Activated T-cell treated with anti-CD3 and anti-CD28 coated beads for 24 hours (primary cell): ENCODE measurements around the gene DRAM2.
"Not testable (repeated sequence)": the region's sequence is repeated elsewhere in the genome, so short reads cannot be mapped to it uniquely, and the experiment has no call there.

Source experiments
- DNase-seq: peaks from one replicate; pipeline ENCODE4 v3.0.0-alpha.2; 2020; ENCODE audit warnings: low read depth

DRAM2 gene

DNA sequence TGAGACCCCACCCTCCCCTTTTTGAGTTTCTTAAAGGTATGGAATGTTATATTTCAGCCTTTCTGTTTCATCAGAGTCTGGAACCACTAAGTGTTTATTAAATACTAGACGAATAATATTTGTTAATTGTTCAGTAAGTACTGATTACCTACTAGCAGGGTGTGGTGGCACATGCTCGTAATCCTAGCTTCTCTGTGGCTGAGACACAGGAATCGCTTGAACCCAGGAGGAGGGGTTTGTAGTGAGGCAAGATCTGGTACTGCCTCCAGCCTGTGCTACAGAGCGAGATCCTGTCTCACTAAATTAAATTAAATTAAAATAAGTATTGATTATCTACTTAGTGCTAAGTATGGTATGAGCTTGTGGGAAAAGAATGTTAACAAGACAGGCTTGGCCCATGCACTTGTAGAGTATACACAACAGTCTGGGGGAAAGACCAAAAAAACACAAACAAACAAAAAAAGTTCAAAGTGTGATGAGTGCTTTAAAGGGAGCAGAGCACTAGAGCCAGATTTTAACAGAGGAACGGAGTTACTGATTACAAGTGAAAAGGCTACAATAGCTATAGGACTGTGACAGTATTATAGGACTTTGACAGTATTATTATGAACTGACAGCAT, 2.6 kb upstream of the DRAM2 start:
- DNase-seq: no peak

DNA sequence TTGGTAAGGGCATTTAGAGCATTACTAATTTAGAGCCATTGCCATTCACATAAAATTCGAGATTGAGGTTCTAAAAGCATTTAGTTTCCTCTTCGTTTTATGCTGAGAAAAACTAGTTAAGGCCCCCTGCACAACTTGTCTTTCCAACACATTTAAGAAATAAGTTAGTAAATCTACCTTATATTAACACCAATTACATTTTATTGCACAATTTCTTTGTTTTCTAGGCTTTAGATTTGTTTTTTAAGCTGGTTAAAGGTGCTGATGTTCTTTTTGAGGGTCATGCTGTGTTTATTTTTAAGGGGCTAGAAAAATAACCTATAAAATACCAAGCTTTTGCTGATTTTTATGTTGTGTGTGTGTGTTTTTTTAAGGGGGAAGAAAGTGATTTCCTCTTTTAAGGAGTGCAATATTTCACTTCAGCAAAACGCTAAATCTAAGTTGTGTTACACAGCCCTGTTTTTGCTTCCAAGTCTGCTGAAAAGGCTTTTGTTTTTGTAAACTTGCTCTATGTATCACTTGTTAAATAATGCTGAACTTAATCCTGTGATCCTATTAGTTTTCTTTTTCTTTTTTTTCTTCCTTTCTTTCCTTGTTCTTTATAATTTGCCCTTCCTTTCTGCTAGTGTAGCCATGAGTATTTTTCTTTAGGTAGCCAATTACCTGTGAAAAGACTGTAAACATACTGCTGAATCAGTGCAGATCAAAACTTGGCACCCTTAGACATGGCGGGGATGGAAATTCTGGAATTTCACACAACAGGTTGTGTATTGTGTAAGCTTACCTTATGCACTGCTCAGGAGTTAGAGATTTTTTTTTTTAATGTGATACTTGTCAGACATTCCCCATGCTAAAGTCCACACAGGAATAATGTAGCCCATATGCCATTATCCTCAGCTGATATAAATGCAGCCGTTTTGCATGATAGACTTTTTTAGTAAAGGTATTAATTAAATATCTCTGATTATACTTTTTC, 1.6 kb upstream of the DRAM2 start:
- no peak for DNase-seq

DNA sequence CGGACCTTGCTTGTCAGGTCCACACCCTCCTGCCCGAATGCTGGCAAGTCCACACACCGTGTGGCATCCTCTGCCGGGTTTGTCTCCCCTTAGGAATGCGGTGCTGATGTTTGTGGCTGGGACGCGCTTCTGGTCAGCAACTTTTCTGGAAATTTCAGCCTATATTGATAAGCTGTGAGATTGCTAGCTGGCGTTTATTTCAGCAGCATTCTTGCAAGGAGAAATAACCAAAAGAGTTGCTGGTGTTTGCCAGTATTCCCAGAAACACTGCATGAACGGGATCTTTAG, 731 bp upstream of the DRAM2 start:
- DNase-seq: no peak

DNA sequence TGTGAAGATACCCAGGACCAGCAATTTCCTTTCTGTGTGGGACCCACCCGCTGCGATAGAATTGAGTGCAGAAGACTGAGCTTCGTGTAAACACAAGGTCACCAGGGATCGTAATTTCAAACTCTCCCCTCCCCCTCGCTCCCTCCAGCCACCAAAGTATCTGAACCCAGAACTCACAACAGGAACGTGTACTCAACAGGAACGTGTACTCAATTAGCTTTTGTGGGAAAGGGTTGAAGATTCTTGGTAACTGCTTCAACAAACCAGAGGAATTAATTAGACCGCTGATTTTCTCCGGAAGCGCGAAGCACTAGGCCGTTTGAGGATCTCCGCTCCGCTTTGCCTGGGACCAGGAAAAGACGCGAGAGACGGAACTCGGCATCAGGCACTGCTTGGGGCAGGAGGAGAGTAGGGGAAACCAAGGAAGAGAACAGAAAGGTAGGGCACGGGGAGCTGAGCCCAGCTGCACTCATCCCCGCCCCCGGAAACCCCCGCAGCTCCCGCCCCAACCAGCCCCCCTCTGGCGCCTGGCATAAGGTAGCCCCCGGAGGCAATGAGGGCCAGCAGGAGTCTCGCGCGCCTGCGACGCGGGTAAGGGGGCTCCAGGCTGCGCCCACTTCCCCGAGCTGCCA, 453 bp downstream of the DRAM2 start:
- DNase-seq: peak; percentile 5

DNA sequence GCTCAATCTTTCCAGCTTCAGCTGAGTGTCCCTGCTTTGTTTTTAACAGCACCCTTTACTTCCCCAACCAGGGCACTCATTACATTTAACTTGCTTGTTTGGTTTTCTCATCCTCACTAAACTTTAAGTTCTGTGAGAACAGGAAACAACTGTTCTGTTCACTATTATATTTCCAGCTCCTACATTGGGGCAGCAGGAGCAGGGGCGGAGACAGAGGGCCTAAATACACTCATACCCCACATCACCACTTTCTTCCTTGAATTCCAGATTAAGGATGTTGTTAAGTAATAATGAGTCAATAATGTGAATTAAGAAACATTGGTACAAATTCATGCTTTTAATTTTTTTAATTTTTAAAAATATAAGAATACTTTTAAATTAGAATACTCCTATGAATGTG, 6.0 kb downstream of the DRAM2 start:
- DNase-seq: no peak

DNA sequence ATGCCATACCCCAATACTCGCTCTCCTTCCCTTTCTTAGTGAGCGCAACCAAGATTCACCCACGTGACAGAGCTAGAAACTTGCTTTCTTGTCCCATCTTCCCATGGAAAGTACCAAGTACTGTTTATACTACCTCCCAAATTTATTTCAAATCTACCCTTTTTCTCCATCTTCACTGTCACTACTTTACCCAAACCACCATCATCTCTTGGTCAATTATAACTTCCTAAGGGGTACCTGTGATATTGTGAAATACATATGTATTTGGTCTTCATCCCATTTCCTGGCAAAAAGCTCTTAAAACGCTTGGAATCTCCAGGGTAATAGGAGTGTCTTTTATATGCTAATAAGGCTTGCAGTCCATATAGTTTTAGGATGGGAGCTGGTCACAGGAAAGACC, 8.2 kb downstream of the DRAM2 start:
- DNase-seq: no peak

DNA sequence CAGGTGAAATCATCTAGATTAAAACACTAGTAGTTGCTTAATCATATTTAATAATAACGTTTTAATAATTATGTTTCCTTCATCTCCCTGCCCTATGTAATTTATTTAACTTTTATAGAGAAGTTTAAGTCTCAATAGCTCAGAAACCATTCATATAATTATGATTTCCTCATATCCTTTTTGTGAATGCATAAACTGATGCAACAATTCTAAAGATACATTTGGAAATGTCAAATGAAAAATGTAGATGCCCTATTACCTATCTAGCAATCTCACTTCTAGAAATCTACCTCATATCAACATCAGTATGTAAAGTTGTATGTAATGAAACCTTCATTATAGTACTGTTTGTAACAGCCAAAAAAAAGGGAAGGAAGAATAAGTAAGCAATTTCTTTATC, 10.5 kb downstream of the DRAM2 start:
- no peak for DNase-seq

DNA sequence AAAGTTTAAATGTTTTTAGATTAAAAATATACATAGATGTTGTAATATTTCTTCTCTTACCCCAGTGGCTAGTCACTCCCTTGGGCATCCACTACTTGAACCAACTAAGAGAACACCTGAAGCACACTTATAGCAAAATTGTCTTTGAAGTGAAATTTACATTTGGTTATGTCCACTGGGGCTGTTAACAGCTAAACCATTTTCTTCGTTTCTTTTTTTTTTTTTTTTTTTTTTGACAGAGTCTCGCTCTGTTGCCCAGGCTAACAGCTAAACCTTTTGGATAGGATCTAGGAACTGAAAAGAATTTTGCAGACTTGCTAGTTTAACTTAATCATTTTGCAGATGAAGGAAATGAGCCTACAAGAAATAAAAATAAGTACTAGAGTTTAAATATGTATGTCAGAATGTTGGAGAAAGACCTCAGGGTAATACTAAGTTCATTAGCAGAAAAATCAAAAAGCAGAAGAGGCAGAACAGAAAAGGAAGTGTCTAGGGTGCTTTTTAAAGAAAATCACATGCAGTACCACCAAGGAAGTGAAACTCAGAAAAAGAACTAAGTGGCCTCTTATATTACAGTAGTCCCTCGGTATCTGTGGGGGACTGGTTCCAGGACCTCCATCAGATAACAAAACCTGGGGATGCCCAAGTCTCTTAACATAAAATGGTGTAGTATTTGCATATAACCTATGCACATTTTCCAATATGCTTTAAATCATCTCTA, 11.8 kb downstream of the DRAM2 start:
- DNase-seq: no peak

DNA sequence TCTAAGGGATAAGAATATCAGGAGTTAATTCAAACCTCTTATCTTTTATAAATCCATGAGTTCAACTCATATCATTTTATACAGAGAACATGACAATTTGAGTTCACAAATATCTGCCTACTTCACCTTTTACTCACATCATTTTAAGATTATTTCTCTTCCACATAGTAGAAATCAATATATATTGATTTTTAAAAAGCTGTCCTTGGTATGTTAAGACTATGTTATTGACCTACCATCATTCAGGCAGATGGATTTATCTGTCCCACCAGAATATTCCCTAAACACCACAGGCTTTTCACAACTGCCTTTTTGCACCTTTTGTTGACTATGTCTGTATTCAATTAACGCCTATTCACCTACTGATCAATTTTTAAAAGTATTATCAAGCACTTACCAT, 13.5 kb downstream of the DRAM2 start:
- no peak for DNase-seq

DNA sequence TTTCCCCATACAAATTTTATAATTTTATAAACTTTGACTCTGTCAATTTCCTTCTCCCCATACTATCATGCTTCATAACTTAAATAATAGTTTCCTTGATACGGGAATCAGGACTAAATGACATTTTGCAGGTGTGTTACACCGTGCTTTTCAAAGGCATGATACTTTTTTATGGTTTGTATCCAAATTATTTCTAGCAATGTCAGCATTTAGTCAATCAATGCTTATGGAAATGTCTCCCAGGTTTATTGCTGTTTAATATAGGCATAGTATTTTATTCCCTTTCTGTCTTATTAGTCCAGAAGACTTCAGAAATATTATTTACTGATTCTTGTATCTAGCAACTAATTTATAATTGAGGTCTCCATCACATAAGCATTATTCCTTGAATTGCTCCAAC, 23.4 kb downstream of the DRAM2 start:
- no peak for DNase-seq

DNA sequence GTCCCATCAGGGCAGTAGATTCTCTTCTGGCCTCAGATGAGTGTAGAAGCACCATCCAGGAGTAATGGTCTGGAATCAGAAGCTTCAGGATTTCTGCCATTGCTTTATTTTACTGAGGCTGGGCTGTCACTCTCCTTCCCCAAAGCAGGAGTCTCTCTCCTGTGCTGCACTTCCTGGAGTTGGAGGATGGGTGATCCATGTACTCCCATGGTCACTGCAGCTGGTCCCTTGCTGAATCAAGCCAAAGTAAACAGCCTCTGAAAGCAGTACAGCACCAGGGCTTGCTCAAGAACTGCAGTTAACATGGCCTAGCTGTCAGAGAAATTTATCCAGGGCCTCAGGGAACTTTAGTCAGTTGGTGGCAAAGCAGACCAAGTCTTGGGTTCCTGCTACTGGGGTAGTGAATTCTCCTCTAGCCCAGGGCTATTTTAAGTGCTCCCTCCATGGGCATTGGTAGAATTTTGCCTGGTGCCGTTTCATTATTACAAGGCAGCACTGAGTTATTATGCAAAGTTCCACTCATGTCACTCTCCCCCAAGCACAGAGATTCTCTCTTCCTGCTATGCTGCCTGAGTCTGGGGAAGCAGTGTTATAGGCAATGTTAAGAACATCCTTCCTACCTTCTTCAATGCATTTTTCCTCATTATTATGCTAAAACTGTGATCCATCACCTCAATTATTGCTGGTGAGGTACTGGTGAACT, 29.5 kb downstream of the DRAM2 start:
- DNase-seq: no peak

DNA sequence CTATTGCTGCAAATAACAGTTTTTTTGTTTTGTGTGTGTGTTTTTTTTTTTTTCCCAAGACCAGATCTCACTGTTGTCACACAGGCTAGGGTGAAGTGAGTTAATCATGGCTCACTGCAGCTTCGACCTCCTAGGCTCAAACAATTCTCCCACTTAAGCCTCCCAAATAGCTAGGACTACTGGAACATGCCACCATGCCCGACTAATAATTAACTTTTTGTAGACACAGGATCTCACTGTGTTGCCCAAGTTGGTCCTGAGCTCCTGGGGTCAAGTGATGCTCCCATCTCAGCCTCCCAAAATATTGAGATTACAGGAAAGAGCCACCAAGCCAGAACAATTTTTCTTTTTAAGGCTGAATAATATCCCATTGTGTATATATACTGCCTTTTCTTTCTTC, 34.9 kb downstream of the DRAM2 start:
- no peak for DNase-seq

DNA sequence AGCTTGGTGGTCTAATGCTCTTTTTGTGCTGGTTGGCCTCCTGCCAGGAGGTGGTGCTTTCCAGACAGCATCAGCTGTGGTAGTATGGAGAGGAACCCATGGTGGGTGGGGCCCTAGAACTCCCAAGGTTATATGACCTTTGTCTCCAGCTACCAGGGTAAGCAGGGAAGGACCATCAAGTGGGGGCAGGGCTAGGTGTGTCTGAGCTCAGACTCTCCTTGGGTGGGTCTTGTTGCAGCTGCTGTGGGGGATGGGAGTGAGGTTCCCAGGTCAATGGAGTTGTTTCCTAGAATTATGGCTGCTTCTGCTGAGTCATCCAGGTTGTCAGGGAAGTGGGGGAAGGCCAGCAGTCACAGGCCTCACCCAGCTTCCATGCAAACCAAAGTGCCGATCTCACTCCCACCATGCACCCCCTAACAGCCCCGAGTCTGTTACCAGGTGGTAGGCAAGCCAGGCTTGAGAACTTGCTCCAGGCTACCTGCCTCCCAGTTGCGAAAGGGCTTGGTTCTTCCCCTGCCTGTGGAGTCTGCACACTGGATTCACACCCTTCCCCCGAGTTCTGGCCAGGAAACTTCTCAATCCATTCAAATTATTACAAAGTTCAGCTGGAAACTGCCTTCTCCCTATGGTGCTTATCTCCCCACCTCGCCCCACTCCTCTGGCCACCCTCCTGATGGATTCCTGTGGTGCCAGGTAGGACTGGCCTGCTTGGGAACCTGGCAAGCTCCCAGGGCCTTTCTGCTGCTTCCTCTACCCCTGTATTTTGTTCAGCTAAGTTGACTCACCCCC, 37.8 kb downstream of the DRAM2 start:
- DNase-seq: no peak

DNA sequence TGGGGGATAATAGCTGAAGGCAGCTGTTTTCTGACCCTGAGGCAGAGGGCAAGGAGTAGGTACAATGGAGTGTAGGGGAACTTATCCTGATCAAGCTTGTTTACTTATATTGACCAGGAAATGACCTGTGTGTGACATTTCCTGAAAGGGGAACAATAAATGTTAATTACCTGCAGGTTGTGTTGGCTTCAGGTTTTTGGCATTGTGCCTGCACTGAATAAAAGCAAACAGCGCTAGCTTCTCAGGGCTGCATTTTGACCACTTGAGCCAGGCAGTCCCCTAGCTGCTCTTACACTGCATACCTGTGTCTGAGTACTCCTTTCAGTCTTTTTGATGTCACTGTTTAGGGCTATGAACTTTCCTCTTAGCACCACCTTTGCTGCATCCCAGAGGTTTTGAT, 40.6 kb downstream of the DRAM2 start:
- DNase-seq: no peak

DNA sequence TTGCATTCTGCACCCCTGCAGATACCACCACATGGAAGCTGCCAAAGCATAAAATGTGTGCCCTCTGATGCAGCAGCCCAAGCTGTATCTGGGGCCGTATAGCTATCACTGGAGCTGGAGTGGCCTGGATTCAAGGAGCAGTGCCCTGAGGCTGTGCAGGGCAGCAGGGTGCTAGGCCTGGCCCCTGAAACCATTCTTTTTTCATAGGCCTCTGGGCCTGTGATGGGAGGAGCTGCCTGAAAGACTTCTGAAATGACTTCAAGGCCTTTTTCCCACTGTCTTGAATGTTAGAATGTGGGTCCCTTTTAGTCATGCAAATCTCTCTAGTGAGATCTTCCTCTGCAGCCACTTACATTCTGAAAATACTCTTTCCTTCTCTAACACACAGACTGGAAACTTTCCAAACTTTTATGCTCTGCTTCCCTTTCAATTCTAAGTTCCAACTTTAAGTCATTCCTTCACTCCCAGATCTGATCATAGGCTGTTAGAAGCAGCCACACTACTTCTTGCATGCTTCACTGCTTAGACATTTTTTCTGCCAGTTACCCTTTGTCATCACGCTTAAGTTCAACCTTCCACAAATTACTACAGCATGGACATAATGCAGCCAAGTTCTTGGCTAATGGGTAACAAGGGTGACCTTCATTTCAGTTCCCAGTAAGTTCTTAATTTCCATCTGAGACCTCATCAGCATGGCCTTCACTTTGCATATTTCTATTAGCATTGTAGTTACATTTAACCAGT, 42.4 kb downstream of the DRAM2 start:
- no peak for DNase-seq

DNA sequence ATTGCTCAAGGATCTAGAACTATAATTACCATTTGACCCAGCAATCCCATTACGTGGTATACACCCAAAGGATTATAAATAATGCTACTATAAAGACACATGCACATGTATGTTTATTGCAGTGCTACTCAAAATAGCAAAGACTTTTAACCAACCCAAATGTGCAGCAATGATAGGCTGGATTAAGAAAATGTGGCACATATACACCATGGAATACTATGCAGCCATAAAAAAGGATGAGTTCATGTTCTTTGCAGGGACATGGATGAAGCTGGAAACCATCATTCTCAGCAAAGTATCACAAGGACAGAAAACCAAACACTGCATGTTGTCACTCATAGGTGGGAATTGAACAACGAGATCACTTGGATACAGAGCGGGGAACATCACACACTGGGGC, 44.5 kb downstream of the DRAM2 start:
- DNase-seq: not testable (repeated sequence)

DNA sequence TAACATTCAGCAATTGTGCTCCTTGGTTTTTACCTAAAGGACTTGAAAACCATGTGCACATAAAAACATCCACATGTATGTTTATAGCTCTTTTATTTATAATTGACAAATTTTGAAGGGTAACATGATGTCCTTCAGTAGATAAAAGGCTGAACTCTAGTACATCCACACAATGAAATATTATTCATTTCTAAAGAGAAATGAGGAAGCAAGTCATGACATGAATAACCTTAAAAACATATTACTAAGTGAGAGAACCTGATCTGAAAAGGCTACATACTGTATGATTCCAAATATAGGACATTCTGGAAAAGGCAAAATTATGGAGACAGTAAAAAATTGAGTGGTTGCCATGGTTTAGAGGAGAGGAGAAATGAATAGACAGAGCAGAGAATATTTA, 50.3 kb downstream of the DRAM2 start:
- DNase-seq: no peak

DNA sequence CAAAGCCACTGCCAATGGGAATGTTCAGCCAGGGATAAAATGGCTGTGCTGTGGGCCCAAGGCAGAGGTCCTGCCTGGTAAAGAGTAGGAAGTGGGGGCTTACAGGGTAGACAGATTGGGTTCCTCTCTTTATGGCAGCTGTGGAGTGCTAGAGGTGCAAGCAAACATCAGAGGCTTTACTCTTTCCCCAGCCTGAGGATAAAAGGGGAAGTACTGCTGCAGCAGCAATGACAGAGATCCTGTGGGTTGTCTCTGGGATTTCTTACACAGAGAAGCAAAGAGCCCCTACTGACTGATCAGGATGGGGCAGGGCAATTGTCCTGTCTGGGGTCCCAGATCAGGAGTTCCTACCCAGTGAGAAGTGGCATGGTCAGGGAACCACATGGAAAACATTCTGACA, 54.2 kb downstream of the DRAM2 start:
- no peak for DNase-seq

DNA sequence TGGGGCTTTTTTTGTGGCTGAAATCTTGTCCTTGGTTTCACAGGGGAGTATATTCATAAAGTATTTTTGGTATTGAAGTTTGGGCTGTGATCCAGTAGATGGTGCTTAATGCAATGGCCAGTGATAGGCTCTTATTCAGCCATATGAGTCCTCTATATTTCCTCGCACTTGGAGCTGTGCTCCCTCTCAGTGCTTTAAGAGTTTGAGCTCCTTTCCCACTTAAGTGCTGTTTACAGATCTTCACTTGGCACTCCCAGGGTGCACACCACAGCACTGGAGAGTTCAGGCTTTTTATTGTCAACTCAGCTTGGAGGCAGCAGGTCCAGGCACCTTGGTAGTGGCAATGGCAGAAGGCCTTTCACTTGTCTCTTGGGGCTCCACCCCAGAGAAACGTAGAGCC, 54.9 kb downstream of the DRAM2 start:
- DNase-seq: no peak

DNA sequence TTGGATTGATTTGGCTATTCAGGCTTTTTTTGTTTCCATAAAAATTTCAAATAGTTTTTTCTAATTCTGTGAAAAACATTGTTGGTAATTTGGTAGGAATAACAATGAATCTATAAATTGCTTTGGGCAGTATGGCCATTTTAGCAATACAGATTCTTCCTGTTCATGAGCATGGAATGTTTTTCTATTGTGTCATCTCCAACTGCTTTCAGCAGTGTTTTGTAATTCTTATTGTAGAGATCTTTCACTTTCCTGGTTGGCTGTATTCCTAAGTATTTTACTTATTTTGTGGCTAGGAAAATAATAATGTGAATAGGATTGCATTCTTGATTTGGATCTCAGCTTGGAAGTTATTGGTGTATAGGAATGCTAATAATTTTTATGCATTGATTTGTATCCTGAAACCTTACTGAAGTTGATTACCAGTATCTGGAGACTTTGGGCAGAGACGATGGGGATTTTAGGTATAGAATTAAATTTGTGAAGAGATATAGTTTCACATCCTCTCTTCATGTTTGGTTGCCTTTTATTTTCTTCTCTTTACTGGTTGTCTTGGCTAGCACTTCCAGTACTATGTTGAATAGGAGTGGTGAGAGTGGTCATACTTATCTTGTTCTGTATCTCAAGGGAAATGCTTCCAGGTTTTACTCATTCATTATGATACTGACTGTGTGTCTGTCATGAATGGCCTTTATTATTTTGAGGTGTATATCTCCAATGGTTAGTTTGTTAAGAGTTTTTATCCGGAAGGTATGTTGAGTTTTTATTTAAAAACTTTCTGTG, 57.3 kb downstream of the DRAM2 start:
- no peak for DNase-seq
